Lung microvascular endothelial cell (primary cell): ENCODE data around the gene FAM174C. TPM values are rescaled to one million over a fixed set of nuclear protein-coding genes. Genes with fewer than 3 reads are reported as not detected.
"Not testable (repeated sequence)": the region's sequence is repeated elsewhere in the genome, so short reads cannot be mapped to it uniquely, and the experiment has no call there.

Source experiments
- DNase-seq, 2 donors: peaks; one replicate each; pipeline versions ENCODE4 v3.0.0 to v3.0.0-alpha.2; 2010; ENCODE audit warnings: low read depth in 2 of 2
- total RNA-seq: library from RNA; depleted of rRNA; stranded (reverse); fragments of >200 nt; gene quantifications from 2 replicates; pipeline ENCODE4 v1.2.1, GENCODE V29; 2014

Gene FAM174C
- total RNA-seq, 1 donor from 2014 or later = 16.9 TPM

- DNase-seq = no peak
Observed at GRCh38 chr19:1296575-1297271, 21.4 kb downstream of the FAM174C start.

- no peak for DNase-seq
Observed at GRCh38 chr19:1298235-1298634, 22.9 kb downstream of the FAM174C start.

GRCh38 chr19:1299801-1300200 lies 24.5 kb downstream of the FAM174C start:
- DNase-seq = no peak

DNA sequence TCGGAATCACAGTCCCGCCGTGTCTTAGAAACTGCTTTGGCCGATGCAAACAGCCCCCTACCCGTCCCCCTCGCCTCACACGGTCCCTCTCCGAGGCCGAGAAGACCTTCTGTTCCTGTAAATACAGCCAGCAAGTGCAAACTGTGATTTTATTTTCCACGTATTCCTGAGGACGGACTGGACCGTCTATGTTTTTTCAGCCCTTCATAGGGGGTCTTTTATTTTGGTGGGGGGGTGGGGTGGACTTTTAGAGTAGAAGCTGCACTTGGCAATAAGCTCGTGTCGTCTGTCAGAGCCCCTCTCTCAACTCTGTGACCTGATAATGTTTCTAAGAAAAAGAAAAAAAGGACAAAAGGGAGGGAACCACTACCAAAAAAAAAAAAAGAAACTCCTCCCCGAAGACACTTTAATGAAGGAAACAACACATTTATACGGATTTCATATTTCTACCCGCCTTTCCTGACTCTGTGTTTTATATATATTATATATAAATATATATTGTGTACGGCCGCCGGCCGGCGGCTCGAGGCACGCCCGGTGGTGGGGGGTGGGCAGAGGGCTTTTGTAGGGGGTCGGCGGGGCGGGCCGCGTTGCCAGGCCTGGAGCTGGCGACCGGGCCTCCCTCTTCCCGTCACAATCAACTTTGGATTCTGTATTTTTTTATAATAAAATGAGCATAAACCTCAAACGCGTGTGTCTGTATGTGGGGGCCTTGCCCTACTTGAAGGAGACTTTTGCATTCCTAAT lies 25.6 kb downstream of the FAM174C start:
- DNase-seq = no peak

DNA sequence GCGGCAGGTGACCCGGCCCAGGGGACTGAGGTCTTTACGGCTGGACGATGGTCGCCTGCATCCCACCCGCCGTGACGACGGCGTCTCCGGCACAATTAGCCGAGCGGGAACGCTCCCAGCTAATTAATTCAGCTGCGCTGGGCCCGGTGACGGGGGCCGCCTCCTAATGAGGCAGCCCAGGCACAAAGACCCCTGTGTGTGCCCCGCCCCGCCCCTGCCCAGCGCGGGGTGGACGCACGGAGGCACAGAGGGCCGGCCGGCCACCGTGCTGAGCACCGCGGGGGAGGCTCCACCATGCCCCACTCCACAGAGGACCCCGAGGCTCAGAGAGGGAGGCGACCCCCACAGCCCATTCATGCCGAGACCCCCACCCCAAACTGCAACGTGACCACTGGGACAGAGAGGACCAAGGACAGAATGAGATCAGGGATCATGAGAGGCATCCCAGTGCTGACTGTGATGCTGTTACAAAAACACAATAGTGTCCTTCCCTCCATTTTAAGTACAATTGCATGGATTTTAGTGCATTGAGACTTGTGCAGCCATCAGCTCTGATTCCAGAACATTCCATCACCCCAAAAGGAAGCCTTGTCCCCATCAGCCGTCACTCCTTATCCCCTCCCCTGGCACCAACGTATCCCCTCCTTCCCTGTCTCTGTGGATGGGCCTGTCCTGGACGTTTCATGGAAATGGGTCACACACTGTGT lies 27.4 kb downstream of the FAM174C start:
- no peak for DNase-seq

DNA sequence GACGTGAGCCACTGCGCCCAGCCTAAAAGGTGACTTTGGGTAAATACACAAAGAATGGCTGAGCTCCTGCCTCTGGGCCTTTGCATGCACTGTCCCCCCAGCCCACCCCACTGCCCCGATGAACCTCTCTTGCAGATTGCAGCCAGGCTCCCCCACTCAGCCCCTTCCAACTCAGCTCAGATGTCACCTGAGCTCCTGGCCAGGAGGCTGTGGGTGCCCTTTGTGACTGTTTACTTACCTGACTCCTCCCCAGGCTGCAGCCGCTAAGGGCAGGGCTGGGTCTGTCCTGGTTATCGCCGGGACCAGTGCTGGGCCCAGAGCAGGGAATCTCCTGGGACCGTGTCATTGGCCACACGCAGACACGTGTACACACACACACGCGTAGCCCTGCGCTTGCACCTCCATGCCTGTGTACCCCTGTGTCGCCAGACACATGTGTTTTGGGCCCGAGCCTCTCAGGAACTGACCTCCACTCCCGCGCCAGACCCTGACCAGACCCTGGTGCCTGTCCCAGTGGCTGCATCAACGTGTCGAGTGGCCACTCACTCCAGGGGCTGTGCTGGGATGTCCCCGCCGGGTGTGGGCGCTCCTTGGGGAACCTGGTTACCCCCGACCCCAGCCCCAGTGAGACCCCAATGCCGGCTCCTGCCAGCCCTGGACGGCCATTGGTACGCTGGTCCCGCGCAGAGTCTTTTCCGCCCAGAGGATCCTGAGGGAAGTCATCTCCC lies 29.0 kb downstream of the FAM174C start:
- no peak for DNase-seq

DNA sequence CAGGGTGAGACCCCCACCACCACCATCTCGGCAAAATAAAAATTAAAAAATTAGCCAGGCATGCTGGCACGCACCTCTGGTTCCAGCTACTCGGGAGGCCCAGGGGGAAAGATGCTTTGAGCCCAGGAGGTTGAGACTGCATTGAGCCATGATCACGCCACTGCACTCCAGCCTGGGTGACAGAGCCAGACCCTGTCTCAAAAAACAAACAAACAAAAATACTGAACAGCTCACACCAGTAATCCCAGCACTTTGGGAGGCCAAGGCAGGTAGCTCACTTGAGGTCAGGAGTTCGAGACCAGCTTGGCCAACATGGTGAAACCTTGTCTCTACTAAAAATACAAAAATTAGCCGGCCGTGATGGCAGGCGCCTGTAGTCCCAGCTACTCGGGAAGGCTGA lies 30.0 kb downstream of the FAM174C start:
- DNase-seq = not testable (repeated sequence)

DNA sequence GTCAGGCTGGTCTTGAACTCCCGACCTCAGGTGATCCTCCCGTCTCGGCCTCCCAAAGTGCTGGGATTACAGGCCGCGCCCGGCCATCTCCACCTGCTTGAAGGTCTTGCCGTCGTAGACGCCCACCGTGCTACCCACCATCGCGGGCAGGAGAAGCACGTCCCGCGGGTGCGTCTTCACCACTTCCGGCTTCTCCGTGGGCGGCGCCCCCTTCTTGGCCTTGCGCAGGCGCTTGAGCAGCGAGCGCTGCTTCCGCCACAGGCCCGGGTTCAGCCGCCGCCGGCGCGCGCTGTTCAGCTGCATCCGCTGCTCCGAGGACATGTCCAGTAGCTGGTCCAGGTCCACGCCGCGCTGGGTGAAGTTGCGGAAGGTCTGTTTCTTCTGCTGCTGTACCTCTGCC lies 32.0 kb downstream of the FAM174C start:
- DNase-seq = no peak

DNA sequence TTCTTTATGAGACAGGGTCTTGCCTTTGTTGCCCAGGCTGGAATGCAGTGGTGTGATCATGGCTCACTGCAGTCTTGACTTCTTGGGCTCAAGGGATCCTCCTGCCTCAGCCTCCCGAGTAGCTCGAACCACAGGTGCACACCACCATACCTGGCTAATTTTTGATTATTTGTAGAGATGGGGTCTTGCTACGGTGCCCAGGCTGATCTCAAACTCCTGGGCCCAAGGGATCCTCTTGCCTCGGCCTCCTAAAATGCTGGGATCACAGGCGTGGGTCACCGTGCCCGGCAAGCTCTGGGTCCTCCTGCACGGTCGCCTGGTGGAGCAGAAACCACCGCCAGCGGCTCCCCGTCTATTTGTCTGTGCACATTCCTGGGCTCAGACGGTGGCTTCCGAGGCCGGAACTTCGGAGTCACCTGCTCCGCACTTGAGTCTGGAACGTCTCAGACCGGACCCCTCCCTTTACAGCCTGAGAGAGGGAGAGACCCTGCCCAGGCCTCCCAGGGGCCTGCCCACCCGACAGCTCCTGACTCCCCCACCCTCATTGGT lies 32.5 kb downstream of the FAM174C start:
- no peak for DNase-seq

GRCh38 chr19:1308718-1309117 lies 33.4 kb downstream of the FAM174C start:
- DNase-seq = no peak

DNA sequence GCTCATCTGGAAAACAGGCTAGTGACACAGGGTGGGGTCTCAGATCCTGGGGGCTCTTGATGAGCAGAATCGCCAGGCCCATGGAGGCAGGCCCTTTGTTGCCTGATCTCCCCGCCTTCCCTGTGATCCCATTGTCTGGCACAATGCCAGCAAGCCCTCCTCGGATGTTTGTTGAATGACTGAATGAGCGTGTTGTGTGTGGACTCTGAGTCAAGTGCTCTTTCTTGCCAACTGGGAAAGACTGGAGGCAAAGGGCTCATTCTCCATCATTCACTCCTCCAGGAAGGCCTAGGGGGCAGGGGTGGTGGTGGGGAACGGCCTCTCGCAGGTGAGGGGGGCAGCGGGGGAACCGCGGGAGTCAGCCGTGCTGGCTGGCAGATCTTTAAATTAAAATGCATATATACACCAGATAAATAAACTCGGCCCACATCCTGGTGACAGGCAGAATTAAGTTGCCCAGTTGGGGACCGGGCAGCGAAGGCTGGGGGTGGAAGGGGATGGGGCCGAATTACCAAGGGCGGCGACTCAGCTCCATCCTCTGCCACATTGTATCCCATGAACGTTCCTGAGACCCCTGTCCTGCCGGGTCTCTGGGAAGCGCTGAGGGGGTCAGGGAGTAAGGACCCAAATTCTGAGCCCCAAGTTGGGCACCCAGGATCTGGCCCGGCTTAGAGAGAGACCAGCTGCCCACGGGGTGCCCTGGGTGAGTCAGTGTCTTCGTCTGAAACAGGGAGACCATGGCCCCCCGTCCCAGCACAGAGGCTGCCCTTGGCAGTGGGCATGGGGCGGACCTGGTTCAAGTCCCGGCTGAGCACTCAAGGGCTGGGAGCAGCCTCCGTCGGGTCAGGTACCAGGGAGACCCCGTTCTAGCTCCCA lies 34.9 kb downstream of the FAM174C start:
- no peak for DNase-seq

- DNase-seq = no peak
Observed at GRCh38 chr19:1310853-1311180, 35.5 kb downstream of the FAM174C start.

DNA sequence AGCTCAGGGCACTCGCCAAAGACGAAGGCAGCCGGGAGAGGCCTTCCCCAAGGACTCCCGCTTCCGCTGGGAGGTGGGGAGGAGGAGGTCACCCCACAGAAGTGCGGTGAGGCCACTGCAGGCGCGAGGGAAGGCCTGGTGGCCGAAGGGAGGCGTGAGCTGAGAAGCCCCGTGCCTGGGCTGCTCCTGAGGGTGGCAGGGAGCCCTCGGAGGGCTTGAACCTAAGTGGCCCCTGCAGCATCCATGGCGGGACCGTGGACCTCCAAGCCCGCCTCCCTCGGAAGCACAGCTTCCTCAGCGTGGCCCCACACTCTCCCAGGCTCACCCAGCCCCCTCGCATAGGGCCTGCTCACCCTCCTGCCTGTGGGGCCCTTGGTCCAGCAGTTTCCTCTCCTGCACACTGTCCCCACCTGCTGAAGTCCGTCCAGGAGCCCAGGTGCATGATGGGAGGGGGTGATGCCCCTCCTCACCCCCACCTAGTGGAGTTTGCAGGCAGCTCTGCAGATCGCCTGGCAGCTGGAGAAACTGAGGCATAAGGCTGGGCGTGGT lies 36.3 kb downstream of the FAM174C start:
- DNase-seq = no peak

- DNase-seq = peak; percentile 17 to 71
Observed at GRCh38 chr19:1312767-1313694, 37.7 kb downstream of the FAM174C start.

DNA sequence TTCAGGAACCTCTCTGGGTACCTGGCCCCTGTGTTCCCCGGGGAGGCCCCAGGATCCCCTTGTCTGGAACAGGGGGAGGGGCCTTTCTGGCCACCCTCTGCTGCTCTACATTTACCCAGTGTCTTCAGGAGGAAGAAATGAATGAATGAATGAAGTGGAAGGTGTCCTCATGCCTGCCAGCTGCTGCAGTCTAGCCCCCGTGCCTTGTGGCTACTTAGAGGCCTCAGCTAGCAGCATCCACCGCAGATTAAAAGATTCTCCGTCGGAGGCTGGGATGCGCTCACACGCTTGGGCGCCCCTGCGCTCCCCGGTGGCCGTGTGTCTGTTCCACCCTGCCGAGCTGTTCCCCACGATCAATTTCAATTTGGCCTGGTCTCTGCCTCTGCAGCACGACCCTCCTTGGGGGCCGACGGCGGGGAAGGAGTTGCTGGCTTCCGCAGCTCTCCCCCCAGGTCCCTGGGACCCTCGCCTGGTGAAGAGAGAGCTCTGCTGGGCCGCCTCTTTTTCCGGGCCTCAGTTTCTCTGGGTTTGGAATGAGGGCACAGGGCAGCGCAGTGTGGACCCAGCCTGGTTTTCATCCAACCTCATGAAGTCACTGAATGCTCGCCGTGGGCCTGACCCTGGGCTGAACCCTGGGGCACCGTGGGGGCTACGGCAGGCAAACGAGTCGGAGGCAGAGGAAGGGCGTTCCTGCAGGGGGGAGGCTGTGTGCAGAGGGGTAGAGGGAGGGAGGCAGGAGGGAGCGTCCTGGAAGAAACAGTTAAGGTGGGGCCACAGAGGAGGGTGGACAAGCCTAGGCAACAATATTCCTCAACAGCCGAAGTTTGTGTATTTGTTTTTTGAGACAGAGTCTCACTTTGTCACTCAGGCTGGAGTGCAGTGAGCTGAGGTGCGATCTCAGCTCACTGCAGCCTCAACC lies 38.6 kb downstream of the FAM174C start:
- no peak for DNase-seq

GRCh38 chr19:1315470-1316166 lies 40.3 kb downstream of the FAM174C start:
- DNase-seq = peak; percentile 57 to 71

GRCh38 chr19:1316466-1316865 lies 41.1 kb downstream of the FAM174C start:
- no peak for DNase-seq
